GM12878 (cell line): ENCODE measurements around the gene KASH5. TPM values are rescaled to one million over a fixed set of nuclear protein-coding genes. Genes with fewer than 3 reads are reported as not detected.

ENCODE experiments used
- ATAC-seq: fragments of 200-7000 bp; cut with Tn5 transposase; 3 replicates; pipeline ENCODE4 v1.9.1; 2020; ENCODE audit warnings: mild to moderate bottlenecking, moderate library complexity
- BruUV-seq: library from RNA; stranded (reverse); fragments of 400-500 nt; replicated peaks from 2 replicates; lab custom pipeline; 2021; lab: Mats Ljungman, UMichigan
- CTCF ChIA-PET: fragments of 300-600 bp; sonication (Branson Sonifier 250); formaldehyde crosslinking; extraction: SDS; loops from one replicate; lab custom pipeline; 2021; ENCODE audit warnings: inconsistent platforms; lab: Yijun Ruan, JAX
- POLR2A ChIA-PET: fragments of 350-600 bp; formaldehyde crosslinking; extraction: SDS; loops from one replicate; lab custom pipeline; 2021; ENCODE audit warnings: inconsistent platforms; lab: Charles Lee
- RAD21 ChIA-PET: fragments of 300-600 bp; sonication (Branson Sonifier 250); formaldehyde crosslinking; loops from one replicate; lab custom pipeline; 2023; ENCODE audit warnings: antibody characterized with exemption; ENCODE audit not compliant: unreplicated experiment; lab: Charles Lee
- SMC1A ChIA-PET: fragments of 300-600 bp; sonication (Branson Sonifier 250); formaldehyde crosslinking; loops from one replicate; lab custom pipeline; 2023; ENCODE audit not compliant: unreplicated experiment, uncharacterized antibody; lab: Charles Lee
- DNase-seq: peaks from one replicate; pipeline ENCODE4 v3.0.0-alpha.2; 2011; ENCODE audit warnings: low read depth, low spot score
- FAIRE-seq: peaks from 3 replicates; lab custom pipeline; 2011; peaks lifted over from hg19 to GRCh38; lab: Jason Lieb, UNC
- H2AFZ ChIP-seq: 2 replicates; pipeline ENCODE4 v1.6.0; 2011; ENCODE audit warnings: low read depth, low read length, control low read depth; ENCODE audit not compliant: control insufficient read depth
- H3K27ac ChIP-seq: 2 replicates; pipeline ENCODE4 v1.5.1; 2011; ENCODE audit warnings: control low read depth; ENCODE audit not compliant: control insufficient read depth, insufficient read depth
- H3K27me3 ChIP-seq, 2 experiments: replicated peaks in 1 of 2; 2 replicates each; pipeline versions ENCODE4 v1.6.0 to v1.6.1; 2011; ENCODE audit warnings: low read length in 1 of 2; ENCODE audit not compliant: control insufficient read depth in 2 of 2, insufficient read depth in 2 of 2
- H3K36me3 ChIP-seq, 2 experiments: 2 replicates each; pipeline ENCODE4 v1.5.1; 2011; ENCODE audit warnings: low read length in 1 of 2; ENCODE audit not compliant: control insufficient read depth in 2 of 2, insufficient read depth in 2 of 2
- H3K4me1 ChIP-seq: 2 replicates; pipeline ENCODE4 v1.6.1; 2011; ENCODE audit warnings: mild to moderate bottlenecking, low read length, moderate library complexity, mixed read lengths; ENCODE audit not compliant: control insufficient read depth, insufficient read depth
- H3K4me2 ChIP-seq: 2 replicates; pipeline ENCODE4 v1.6.0; 2011; ENCODE audit warnings: control low read depth; ENCODE audit not compliant: control insufficient read depth, insufficient read depth
- H3K4me3 ChIP-seq: fragments of 200-600 bp; sonication (generic); 2 replicates; pipeline ENCODE4 v1.5.1; 2016
- H3K79me2 ChIP-seq: 2 replicates; pipeline ENCODE4 v1.6.0; 2011; ENCODE audit warnings: low read length; ENCODE audit not compliant: control insufficient read depth, insufficient read depth
- H3K9ac ChIP-seq: 2 replicates; pipeline ENCODE4 v1.8.0; 2011; ENCODE audit warnings: low read length, control low read depth, mixed read lengths; ENCODE audit not compliant: control insufficient read depth, insufficient read depth
- H3K9me3 ChIP-seq: replicated peaks from 3 replicates; pipeline ENCODE4 v1.5.1; 2011; ENCODE audit warnings: mild to moderate bottlenecking, low read length; ENCODE audit not compliant: control insufficient read depth, insufficient read depth
- H4K20me1 ChIP-seq: 2 replicates; pipeline ENCODE4 v1.6.0; 2011; ENCODE audit not compliant: control insufficient read depth, insufficient read depth
- BMI1 ChIP-seq: fragments of 450-650 bp; IDR thresholded peaks from 2 replicates; pipeline ENCODE4 v1.6.1; 2016; ENCODE audit warnings: mild to moderate bottlenecking, moderate library complexity, borderline replicate concordance
- CBX3 ChIP-seq: fragments of 200-600 bp; sonication (generic); IDR thresholded peaks from 2 replicates; pipeline ENCODE4 v1.6.1; 2016; ENCODE audit warnings: low read depth, borderline replicate concordance
- CHD2 ChIP-seq: IDR thresholded peaks from 2 replicates; pipeline ENCODE4 v1.6.1; 2011; ENCODE audit warnings: low read depth, low read length, improper control_type of control experiment, borderline replicate concordance
- E2F8 ChIP-seq: fragments of 450-650 bp; IDR thresholded peaks from 2 replicates; pipeline ENCODE4 v1.6.1; 2018; ENCODE audit warnings: mild to moderate bottlenecking, low read depth, moderate library complexity; ENCODE audit not compliant: partially characterized antibody
- ELK1 ChIP-seq: IDR thresholded peaks from 2 replicates; pipeline ENCODE4 v1.6.1; 2012; ENCODE audit warnings: low read depth, low read length, improper control_type of control experiment
- ETV6 ChIP-seq, 2 experiments: fragments of 450-650 bp in 1 of 2; IDR thresholded peaks in 1 of 2; conservative IDR thresholded peaks in 1 of 2; 2 replicates each; pipeline ENCODE4 v1.6.1; 2014; ENCODE audit warnings: antibody characterized with exemption in 1 of 2, borderline replicate concordance in 1 of 2, low read depth in 1 of 2, mild to moderate bottlenecking in 1 of 2, moderate library complexity in 1 of 2
- HCFC1 ChIP-seq: fragments of 150-350 bp; IDR thresholded peaks from 2 replicates; pipeline ENCODE4 v1.6.1; 2014; ENCODE audit warnings: low read length
- HDAC2 ChIP-seq: fragments of 200-600 bp; sonication (generic); IDR thresholded peaks from 2 replicates; pipeline ENCODE4 v1.6.1; 2017
- HDAC6 ChIP-seq: fragments of 200-600 bp; sonication (generic); IDR thresholded peaks from one replicate; pipeline ENCODE4 v1.8.0; 2017; ENCODE audit warnings: antibody characterized with exemption; ENCODE audit not compliant: unreplicated experiment
- HDGF ChIP-seq: fragments of 450-650 bp; IDR thresholded peaks from 2 replicates; pipeline ENCODE4 v1.6.1; 2016; ENCODE audit warnings: antibody characterized with exemption
- NBN ChIP-seq: fragments of 450-650 bp; IDR thresholded peaks from 2 replicates; pipeline ENCODE4 v1.6.1; 2016
- NFIC ChIP-seq: IDR thresholded peaks from 2 replicates; pipeline ENCODE4 v1.6.1; 2012; ENCODE audit warnings: low read depth, mild to moderate bottlenecking, inconsistent platforms, low read length, moderate library complexity
- NR2C1 ChIP-seq: fragments of 450-650 bp; IDR thresholded peaks from 2 replicates; pipeline ENCODE4 v1.6.1; 2017; ENCODE audit warnings: antibody characterized with exemption, mild to moderate bottlenecking, moderate library complexity
- RELB ChIP-seq: fragments of 450-650 bp; IDR thresholded peaks from 2 replicates; pipeline ENCODE4 v1.6.1; 2017; ENCODE audit warnings: low read depth, mild to moderate bottlenecking, moderate library complexity
- SMAD1 ChIP-seq: fragments of 450-650 bp; IDR thresholded peaks from 2 replicates; pipeline ENCODE4 v1.6.1; 2018; ENCODE audit warnings: mild to moderate bottlenecking, low read depth; ENCODE audit not compliant: partially characterized antibody
- SMARCA5 ChIP-seq: fragments of 450-650 bp; IDR thresholded peaks from 2 replicates; pipeline ENCODE4 v1.6.1; 2017; ENCODE audit warnings: mild to moderate bottlenecking
- SUZ12 ChIP-seq: fragments of 200-600 bp; sonication (generic); IDR thresholded peaks from one replicate; pipeline ENCODE4 v1.6.1; 2018; ENCODE audit warnings: antibody characterized with exemption, mild to moderate bottlenecking; ENCODE audit not compliant: unreplicated experiment
- WGBS: methylation state at CpG from one replicate; pipeline ENCODE4 v1.1.6; 2016; ENCODE audit warnings: low lambda C conversion rate; ENCODE audit not compliant: insufficient replicate concordance, insufficient coverage; ENCODE audit errors: missing lambda C conversion rate; 5-methylcytosine and 5-hydroxymethylcytosine counted together
- in situ Hi-C: fragments of 300-500 bp; cut with MboI; formaldehyde crosslinking; loops from 9 replicates; pipeline ENCODE4 v1.14.3; 2018; ENCODE audit warnings: mixed read lengths
- intact Hi-C: fragments of 100-400 bp; cut with micrococcal nuclease; formaldehyde crosslinking; loops from one replicate; pipeline ENCODE4 v1.14.2; 2022; ENCODE audit not compliant: unreplicated experiment
- polyA plus RNA-seq, 11 experiments: library from polyadenylated mRNA; depleted of rRNA in 4 of 11; unstranded in 6 of 11; stranded (reverse) in 5 of 11; fragments of >200 nt; fragmentation: Nextera tagmentation in 4 of 11; fragmentation: Illumina TruSeq in 1 of 11; extraction: Ambion mirVana in 4 of 11; extraction: Trizol in 1 of 11; gene quantifications; 1 replicate in 1 of 11; 2 replicates in 10 of 11; pipeline versions ENCODE4 v1.2.1 to v1.2.3, GENCODE V29; 2011 to 2016; ENCODE audit warnings: inconsistent platforms in 2 of 11, missing spikeins in 2 of 11, low read depth in 1 of 11
- total RNA-seq, 4 experiments: library from RNA; depleted of rRNA in 3 of 4; stranded (reverse); fragments of >200 nt in 3 of 4; fragmentation: Illumina TruSeq in 1 of 4; extraction: Trizol in 1 of 4; gene quantifications; 2 replicates each; pipeline versions ENCODE4 v1.2.1 to v1.2.3, GENCODE V29; 2013 to 2021

Gene KASH5
- total and polyA plus RNA-seq, 10 of the 15 experiments (the other 5 are each of a cell fraction or from before 2014, with no cell fraction given) = 0.03 to 0.06 (median 0.05) TPM; not detected in 7

GRCh38 chr19:49391581-49392399 is 3.7 kb downstream of the KASH5 start (continued):
- TF ChIP-seq RELB (0 out of 2 replicates have a peak, but pooled peaks have one; percentile 58), HCFC1 (peak; percentile 44; the same call in 1 of the 2 replicates), ELK1 (no peak), SMARCA5 (peak; percentile 45; the same call in 1 of the 2 replicates), HDAC2 (no peak)

- ChIA-PET CTCF (interaction anchor here (0.6 to 5.7 kb wide), 8 partner anchors 16 to 475 kb away, joined by 3 to 68 read pairs (median 4); partner anchors contain the start of gene FLT3LG), RAD21 (interaction anchor here (1.0 kb wide), 1 partner anchor 77 kb away, joined by 4 read pairs; no protein-coding TSS in a partner anchor), SMC1A (interaction anchor here (0.7 to 1.4 kb wide), 2 partner anchors 49 to 92 kb away, joined by 3 to 5 read pairs; no protein-coding TSS in a partner anchor), POLR2A (no interaction called here)
- FAIRE-seq (no peak), DNase-seq (no peak), ATAC-seq (no peak)
- H3K9me3 ChIP-seq = no peaks in the 10 kb centered on the region
- H2AFZ ChIP-seq = no peak overlapping the region
- 28% methylated on average over 4 of the region's 5 CpGs for WGBS
- intact Hi-C loops (no loop called here), in situ Hi-C loops (loop anchor here (5.0 kb wide), 1 partner anchor 43 kb away; no protein-coding TSS in a partner anchor)
- no peaks in the 10 kb centered on the region for H4K20me1 ChIP-seq
- no peak overlapping the region for H3K27ac ChIP-seq
- no peaks in the 10 kb centered on the region; the same call in 1 of the 2 replicates for H3K4me1 ChIP-seq
- BruUV-seq = no TSS peak
- H3K79me2 ChIP-seq = no peaks in the 10 kb centered on the region
- H3K36me3 ChIP-seq = no peaks in the 10 kb centered on the region
- H3K4me3 ChIP-seq = no peak overlapping the region
- no peak overlapping the region for H3K4me2 ChIP-seq
- H3K9ac ChIP-seq = no peak overlapping the region
- H3K27me3 ChIP-seq = no peaks in the 10 kb centered on the region
- TF ChIP-seq BMI1 = no peak
- TF ChIP-seq E2F8 = no peak
- TF ChIP-seq SUZ12 = no peak
- TF ChIP-seq NFIC = no peak
- no peak for TF ChIP-seq CBX3
- no peak for TF ChIP-seq CHD2
- TF ChIP-seq HDGF = no peak
- TF ChIP-seq ETV6 (conservative IDR thresholded peaks at IDR 0.05 in 1 of 2, IDR thresholded peaks at IDR 0.05 in 1 of 2; ENCODE audit: borderline replicate concordance in 1 of 2, low read depth in 1 of 2) = no peak
- TF ChIP-seq SMAD1 = no peak
- no peak for TF ChIP-seq HDAC6
- no peak for TF ChIP-seq NBN
- TF ChIP-seq NR2C1 = no peak
These were observed 5.8 kb downstream of the KASH5 start for GRCh38 chr19:49393881-49394280.
